H1 (cell line): Measurements from ENCODE around the gene AP3M1. TPM values are rescaled to one million over a fixed set of nuclear protein-coding genes. Genes with fewer than 3 reads are reported as not detected.

Experiments
- CTCF ChIA-PET: fragments of 300-600 bp; sonication (Branson Sonifier 250); formaldehyde crosslinking; loops from one replicate; lab custom pipeline; 2021; ENCODE audit not compliant: partially characterized antibody; lab: Charles Lee
- POLR2A ChIA-PET: fragments of 300-600 bp; sonication (Branson Sonifier 250); formaldehyde crosslinking; loops from one replicate; lab custom pipeline; 2021; ENCODE audit warnings: inconsistent platforms; ENCODE audit not compliant: partially characterized antibody; lab: Charles Lee
- DNase-seq, 2 experiments: peaks; one replicate each; pipeline versions ENCODE4 v3.0.0 to v3.0.0-alpha.2; 2010 to 2022; ENCODE audit warnings: low spot score in 2 of 2, low read depth in 1 of 2, mixed read lengths in 1 of 2
- FAIRE-seq: peaks from 2 replicates; lab custom pipeline; 2011; peaks lifted over from hg19 to GRCh38; lab: Jason Lieb, UNC
- H2AFZ ChIP-seq: 2 replicates; pipeline ENCODE4 v1.8.1; 2012; ENCODE audit warnings: low read length, inconsistent platforms
- H2AK5ac ChIP-seq: 2 replicates; pipeline ENCODE4 v1.6.1; 2013; ENCODE audit warnings: low read depth, low read length
- H2BK120ac ChIP-seq: replicated peaks from 2 replicates; pipeline ENCODE3; 2013; ENCODE audit warnings: low read depth, low read length, inconsistent platforms
- H2BK12ac ChIP-seq: 2 replicates; pipeline ENCODE4 v1.6.1; 2013; ENCODE audit warnings: low read depth, low read length
- H2BK15ac ChIP-seq: 2 replicates; pipeline ENCODE4 v1.6.1; 2013; ENCODE audit warnings: low read length
- H2BK20ac ChIP-seq: 2 replicates; pipeline ENCODE4 v1.6.1; 2013; ENCODE audit warnings: low read length
- H2BK5ac ChIP-seq: 2 replicates; pipeline ENCODE4 v1.6.1; 2013; ENCODE audit warnings: low read depth, low read length
- H3K14ac ChIP-seq: 2 replicates; pipeline ENCODE4 v1.6.1; 2013; ENCODE audit warnings: inconsistent platforms; ENCODE audit not compliant: insufficient read length
- H3K18ac ChIP-seq: 2 replicates; pipeline ENCODE4 v1.6.1; 2013; ENCODE audit warnings: low read length; ENCODE audit errors: extremely low read depth
- H3K23ac ChIP-seq: 2 replicates; pipeline ENCODE4 v1.6.1; 2013; ENCODE audit warnings: inconsistent platforms; ENCODE audit not compliant: insufficient read length
- H3K23me2 ChIP-seq: 2 replicates; pipeline ENCODE4 v1.6.1; 2013; ENCODE audit warnings: low read depth, low read length
- H3K27ac ChIP-seq: 2 replicates; pipeline ENCODE4 v1.6.1; 2011; ENCODE audit warnings: low read depth, low read length, inconsistent platforms
- H3K27me3 ChIP-seq, 4 experiments: replicated peaks in 1 of 4; 1 replicate in 1 of 4; 2 replicates in 3 of 4; pipeline versions ENCODE4 v1.6.1 to v1.8.1; 2011 to 2013; ENCODE audit warnings: low read length in 3 of 4, mild to moderate bottlenecking in 3 of 4, inconsistent platforms in 2 of 4, mixed read lengths in 2 of 4, moderate library complexity in 1 of 4; ENCODE audit not compliant: control insufficient read depth in 3 of 4, insufficient read depth in 3 of 4; ENCODE audit errors: extremely low read depth in 1 of 4
- H3K36me3 ChIP-seq, 4 experiments: 2 replicates each; pipeline versions ENCODE4 v1.6.1 to v1.8.1; 2011 to 2013; ENCODE audit warnings: mild to moderate bottlenecking in 4 of 4, low read length in 3 of 4, moderate library complexity in 2 of 4, control low read depth in 1 of 4, inconsistent platforms in 1 of 4; ENCODE audit not compliant: insufficient read depth in 4 of 4, control insufficient read depth in 2 of 4
- H3K4ac ChIP-seq: replicated peaks from 2 replicates; pipeline ENCODE3; 2013; ENCODE audit warnings: low read length, low read depth, mixed read lengths, inconsistent platforms; ENCODE audit not compliant: insufficient read length
- H3K4me1 ChIP-seq, 4 experiments: replicated peaks in 1 of 4; 1 replicate in 1 of 4; 2 replicates in 3 of 4; pipeline versions ENCODE4 v1.6.1 to v1.8.1; 2011 to 2013; ENCODE audit warnings: low read length in 3 of 4, inconsistent platforms in 2 of 4, mixed read lengths in 1 of 4; ENCODE audit not compliant: insufficient read depth in 4 of 4, control insufficient read depth in 3 of 4
- H3K4me2 ChIP-seq, 2 experiments: 2 replicates each; pipeline versions ENCODE4 v1.6.1 to v1.8.1; 2011 to 2013; ENCODE audit warnings: low read depth in 2 of 2, low read length in 2 of 2, control low read depth in 1 of 2, inconsistent platforms in 1 of 2, mild to moderate bottlenecking in 1 of 2; ENCODE audit not compliant: insufficient read depth in 1 of 2
- H3K4me3 ChIP-seq, 4 experiments: fragments of 200-600, 300-600 bp in 1 of 4; sonication (generic), shearing (Covaris generic), sonication (Bioruptor Twin) in 1 of 4; 2 replicates each; pipeline versions ENCODE4 v1.5.1 to v1.8.1; 2011 to 2016; ENCODE audit warnings: low read length in 4 of 4, low read depth in 3 of 4, control low read depth in 2 of 4, inconsistent platforms in 2 of 4, mild to moderate bottlenecking in 2 of 4, mixed read lengths in 1 of 4, moderate library complexity in 1 of 4; ENCODE audit not compliant: insufficient read depth in 2 of 4; ENCODE audit errors: extremely low read depth in 1 of 4
- H3K56ac ChIP-seq: replicated peaks from 2 replicates; pipeline ENCODE3; 2013; ENCODE audit warnings: low read depth, mild to moderate bottlenecking, mixed read lengths, low read length, inconsistent platforms; ENCODE audit not compliant: insufficient read length
- H3K79me1 ChIP-seq: 2 replicates; pipeline ENCODE4 v1.6.1; 2013; ENCODE audit warnings: low read depth, low read length, control low read depth
- H3K79me2 ChIP-seq, 2 experiments: 2 replicates each; pipeline versions ENCODE4 v1.6.1 to v1.8.1; 2012 to 2013; ENCODE audit warnings: low read length in 2 of 2, mild to moderate bottlenecking in 2 of 2, inconsistent platforms in 1 of 2; ENCODE audit not compliant: insufficient read depth in 2 of 2, control insufficient read depth in 1 of 2
- H3K9ac ChIP-seq, 4 experiments: replicated peaks in 1 of 4; 1 replicate in 1 of 4; 2 replicates in 3 of 4; pipeline versions ENCODE4 v1.6.1 to v1.8.1; 2011 to 2013; ENCODE audit warnings: low read depth in 3 of 4, low read length in 3 of 4, control low read depth in 2 of 4, mild to moderate bottlenecking in 2 of 4, moderate library complexity in 2 of 4, inconsistent platforms in 1 of 4; ENCODE audit errors: extremely low read depth in 1 of 4
- H3K9me3 ChIP-seq, 2 experiments: 2 replicates each; pipeline versions ENCODE4 v1.6.1 to v1.8.1; 2012 to 2013; ENCODE audit warnings: mild to moderate bottlenecking in 2 of 2, moderate library complexity in 2 of 2, control low read depth in 1 of 2, inconsistent platforms in 1 of 2, low read depth in 1 of 2, low read length in 1 of 2, mixed read lengths in 1 of 2; ENCODE audit not compliant: insufficient read depth in 2 of 2
- H4K20me1 ChIP-seq, 2 experiments: replicated peaks in 1 of 2; 2 replicates each; pipeline versions ENCODE3 to v1.8.1; 2011 to 2013; ENCODE audit warnings: inconsistent platforms in 2 of 2, low read length in 2 of 2, mild to moderate bottlenecking in 1 of 2; ENCODE audit not compliant: insufficient read depth in 2 of 2, control insufficient read depth in 1 of 2
- H4K5ac ChIP-seq: 2 replicates; pipeline ENCODE4 v1.6.1; 2013; ENCODE audit warnings: low read length, low read depth, mixed read lengths, inconsistent platforms; ENCODE audit not compliant: insufficient read length
- H4K8ac ChIP-seq: 2 replicates; pipeline ENCODE4 v1.8.0; 2013; ENCODE audit warnings: mild to moderate bottlenecking, moderate library complexity, low read length, inconsistent platforms; ENCODE audit not compliant: insufficient read depth; ENCODE audit errors: extremely low read depth
- H4K91ac ChIP-seq: replicated peaks from 2 replicates; pipeline ENCODE3; 2013; ENCODE audit warnings: low read length, mixed read lengths, inconsistent platforms; ENCODE audit not compliant: insufficient read length
- BACH1 ChIP-seq: IDR thresholded peaks from 2 replicates; pipeline ENCODE4 v1.6.1; 2012; ENCODE audit warnings: low read length, improper control_type of control experiment
- SP4 ChIP-seq: IDR thresholded peaks from 2 replicates; pipeline ENCODE4 v1.6.1; 2012; ENCODE audit warnings: low read length, inconsistent platforms
- SRF ChIP-seq: IDR thresholded peaks from 2 replicates; pipeline ENCODE4 v1.6.1; 2011; ENCODE audit warnings: mild to moderate bottlenecking, low read depth, low read length, moderate library complexity
- SUZ12 ChIP-seq: fragments of 200-600 bp; sonication (generic); IDR thresholded peaks from 2 replicates; pipeline ENCODE4 v1.6.1; 2012; ENCODE audit warnings: mild to moderate bottlenecking, inconsistent platforms, low read length, moderate library complexity, mixed read lengths
- TEAD4 ChIP-seq: IDR thresholded peaks from 2 replicates; pipeline ENCODE4 v1.6.1; 2012; ENCODE audit warnings: low read depth, low read length, inconsistent platforms, mixed read lengths
- WGBS, 2 experiments: shearing (Covaris generic) in 1 of 2; methylation state at CpG; one replicate each; pipeline versions ENCODE4 v1.1.6 to v1.1.7; 2013 to 2015; ENCODE audit warnings: low lambda C conversion rate in 2 of 2, mixed read lengths in 2 of 2, inconsistent platforms in 1 of 2, low coverage in 1 of 2, missing lambda C conversion rate in 1 of 2; ENCODE audit not compliant: insufficient replicate concordance in 2 of 2, insufficient coverage in 1 of 2, insufficient read length in 1 of 2; ENCODE audit errors: extremely low coverage in 1 of 2, missing lambda C conversion rate in 1 of 2; 5-methylcytosine and 5-hydroxymethylcytosine counted together
- polyA plus RNA-seq, 7 experiments: library from polyadenylated mRNA; depleted of rRNA in 3 of 7; stranded (reverse) in 5 of 7; unstranded in 2 of 7; fragments of >200 nt in 5 of 7; fragments of 200-250 nt in 2 of 7; gene quantifications; 1 replicate in 5 of 7; 2 replicates in 1 of 7; 4 replicates in 1 of 7; pipeline versions ENCODE4 v1.2.1 to v1.2.3, GENCODE V29; 2011 to 2013; ENCODE audit warnings: missing spikeins in 2 of 7, mixed read lengths in 2 of 7
- total RNA-seq: library from RNA; stranded (reverse); fragmentation: NEBNext Ultra II Directional; extraction: Animal tissue kit (Norgen Biotek cat#: 25700); gene quantifications from 2 replicates; pipeline ENCODE4 v1.2.1, GENCODE V29; 2021

AP3M1 gene
- total and polyA plus RNA-seq, 2 of the 8 experiments (the other 6 are each of a cell fraction or from before 2014, with no cell fraction given): 23.9 to 38.9 TPM

- Histone ChIP-seq H3K36me3 (peaks cover 0 to 50% (median 19%) of the 10 kb centered on the region in 4 experiments), H3K18ac (no peak overlapping the region), H3K4me2 (no peak overlapping the region), H3K56ac (no peak overlapping the region), H3K79me2 (peaks cover 0 to 27% of the 10 kb centered on the region in 2 experiments; a peak in 2 of 4 replicates), H3K27me3 (no peaks in the 10 kb centered on the region), H3K4ac (no peak overlapping the region), H2AK5ac (no peak overlapping the region), H2BK20ac (no peak overlapping the region), H2AFZ (no peak overlapping the region), H2BK120ac (no peak overlapping the region), H3K23me2 (no peaks in the 10 kb centered on the region), H3K14ac (no peak overlapping the region), H3K4me3 (no peak overlapping the region), H2BK5ac (no peak overlapping the region), H3K4me1 (peaks cover 0 to 15% (median 4%) of the 10 kb centered on the region in 4 experiments; a peak in 3 of 7 replicates), H3K9ac (no peak overlapping the region), H4K5ac (no peak overlapping the region), H2BK12ac (no peak overlapping the region), H4K20me1 (no peaks in the 10 kb centered on the region), H2BK15ac (no peak overlapping the region), H3K23ac (no peak overlapping the region), H4K91ac (no peak overlapping the region), H3K9me3 (no peaks in the 10 kb centered on the region), H3K79me1 (no peaks in the 10 kb centered on the region; the same call in 1 of the 2 replicates), H3K27ac (no peak overlapping the region), H4K8ac (no peak overlapping the region)
- CTCF ChIA-PET: interaction anchor here (0.7 to 2.3 kb wide), 13 partner anchors 20 to 242 kb away, joined by 3 to 10 read pairs (median 3); no protein-coding TSS in a partner anchor
- 86% methylated on average over 5 of the region's 5 CpGs; no CpG with 5 or more reads in 1 of the 2 experiments for WGBS, 2 experiments
- no peak for TF ChIP-seq TEAD4
- TF ChIP-seq SRF: no peak
- no peak for TF ChIP-seq SP4
- TF ChIP-seq SUZ12: no peak
- TF ChIP-seq BACH1: no peak
- POLR2A ChIA-PET: interaction anchor here (1.2 to 1.5 kb wide), 3 partner anchors 50 to 144 kb away, joined by 3 to 6 read pairs (median 3); no protein-coding TSS in a partner anchor
- DNase-seq: no peak
- no peak for FAIRE-seq
Observed at GRCh38 chr10:74075906-74076305, 74.7 kb downstream of the AP3M1 start.
